Mesenchymal stem cell (in vitro differentiated cells and primary cell): ENCODE measurements around the gene IFI30.

ENCODE experiments used
- DNase-seq: peaks from one replicate; pipeline ENCODE4 v3.0.0-alpha.2; 2013
- H2AFZ ChIP-seq: one replicate; pipeline ENCODE4 v1.6.1; 2013; ENCODE audit warnings: low read depth, mild to moderate bottlenecking, control low read depth, inconsistent platforms, low read length, moderate library complexity
- H2AK5ac ChIP-seq: 2 replicates; pipeline ENCODE4 v1.6.1; 2013; ENCODE audit warnings: low read length, moderate library complexity, mild to moderate bottlenecking, inconsistent platforms; ENCODE audit not compliant: severe bottlenecking
- H2BK120ac ChIP-seq: one replicate; pipeline ENCODE4 v1.6.1; 2013; ENCODE audit warnings: low read depth, mild to moderate bottlenecking, inconsistent platforms, low read length, moderate library complexity
- H2BK12ac ChIP-seq, 2 experiments: one replicate each; pipeline ENCODE4 v1.6.1; 2013; ENCODE audit warnings: inconsistent platforms in 2 of 2, low read length in 2 of 2, mild to moderate bottlenecking in 2 of 2, moderate library complexity in 2 of 2, control low read depth in 1 of 2
- H2BK15ac ChIP-seq: one replicate; pipeline ENCODE4 v1.6.1; 2013; ENCODE audit warnings: mild to moderate bottlenecking, low read depth, inconsistent platforms; ENCODE audit not compliant: poor library complexity, severe bottlenecking
- H2BK5ac ChIP-seq: 2 replicates; pipeline ENCODE4 v1.6.1; 2013; ENCODE audit warnings: low read depth, mild to moderate bottlenecking, low read length, control low read depth, inconsistent platforms; ENCODE audit not compliant: poor library complexity, severe bottlenecking
- H3K14ac ChIP-seq, 2 experiments: one replicate each; pipeline ENCODE4 v1.6.1; 2013; ENCODE audit warnings: inconsistent platforms in 2 of 2, low read length in 2 of 2, control low read depth in 1 of 2, mild to moderate bottlenecking in 1 of 2, moderate library complexity in 1 of 2
- H3K18ac ChIP-seq, 2 experiments: one replicate each; pipeline ENCODE4 v1.6.1; 2013; ENCODE audit warnings: inconsistent platforms in 2 of 2, low read length in 2 of 2, control low read depth in 1 of 2, low read depth in 1 of 2, mild to moderate bottlenecking in 1 of 2
- H3K23ac ChIP-seq, 2 experiments: one replicate each; pipeline ENCODE4 v1.6.1; 2013; ENCODE audit warnings: inconsistent platforms in 2 of 2, low read length in 2 of 2, mild to moderate bottlenecking in 2 of 2, moderate library complexity in 2 of 2, control low read depth in 1 of 2
- H3K27ac ChIP-seq: 2 replicates; pipeline ENCODE4 v1.5.1; 2013; ENCODE audit warnings: mild to moderate bottlenecking, moderate library complexity, low read length, control low read depth, inconsistent platforms; ENCODE audit not compliant: poor library complexity, severe bottlenecking
- H3K27me3 ChIP-seq, 2 experiments: 2 replicates each; pipeline versions ENCODE4 v1.6.1 to v1.7.0; 2013; ENCODE audit warnings: low read length in 2 of 2, mild to moderate bottlenecking in 2 of 2, moderate library complexity in 2 of 2, control low read depth in 1 of 2, inconsistent platforms in 1 of 2; ENCODE audit not compliant: control insufficient read depth in 1 of 2, insufficient read depth in 1 of 2
- H3K36me3 ChIP-seq, 2 experiments: 2 replicates each; pipeline versions ENCODE4 v1.6.1 to v1.7.0; 2013; ENCODE audit warnings: low read length in 2 of 2, control low read depth in 1 of 2, inconsistent platforms in 1 of 2, low read depth in 1 of 2, mild to moderate bottlenecking in 1 of 2; ENCODE audit not compliant: insufficient read depth in 2 of 2, control insufficient read depth in 1 of 2
- H3K4ac ChIP-seq, 2 experiments: one replicate each; pipeline ENCODE4 v1.6.1; 2013; ENCODE audit warnings: inconsistent platforms in 2 of 2, low read length in 2 of 2, mild to moderate bottlenecking in 2 of 2, moderate library complexity in 2 of 2, control low read depth in 1 of 2, low read depth in 1 of 2
- H3K4me1 ChIP-seq: 2 replicates; pipeline ENCODE4 v1.6.1; 2013; ENCODE audit warnings: low read depth, low read length, control low read depth; ENCODE audit not compliant: control insufficient read depth, insufficient read depth
- H3K4me2 ChIP-seq: 2 replicates; pipeline ENCODE4 v1.6.1; 2013; ENCODE audit warnings: low read length, mild to moderate bottlenecking, inconsistent platforms; ENCODE audit not compliant: poor library complexity, severe bottlenecking
- H3K4me3 ChIP-seq, 2 experiments: 2 replicates each; pipeline versions ENCODE4 v1.5.1 to v1.7.0; 2013; ENCODE audit warnings: low read length in 2 of 2, mild to moderate bottlenecking in 2 of 2, control low read depth in 1 of 2, low read depth in 1 of 2; ENCODE audit not compliant: insufficient read depth in 1 of 2
- H3K79me1 ChIP-seq: replicated peaks from 2 replicates; pipeline ENCODE4 v1.6.1; 2013; ENCODE audit warnings: mild to moderate bottlenecking, control low read depth, low read length, inconsistent platforms; ENCODE audit not compliant: poor library complexity, severe bottlenecking
- H3K9ac ChIP-seq: 2 replicates; pipeline ENCODE4 v1.7.0; 2013; ENCODE audit warnings: mild to moderate bottlenecking, low read length, moderate library complexity
- H3K9me3 ChIP-seq: 2 replicates; pipeline ENCODE4 v1.7.0; 2013; ENCODE audit warnings: mild to moderate bottlenecking, low read length; ENCODE audit not compliant: control insufficient read depth
- H4K8ac ChIP-seq: one replicate; pipeline ENCODE4 v1.6.1; 2013; ENCODE audit warnings: inconsistent platforms, mild to moderate bottlenecking, low read length, moderate library complexity
- H4K91ac ChIP-seq: one replicate; pipeline ENCODE4 v1.6.1; 2013; ENCODE audit warnings: mild to moderate bottlenecking, low read length, inconsistent platforms
- WGBS: methylation state at CpG from one replicate; pipeline ENCODE4 v1.1.7; 2013; ENCODE audit warnings: mixed read lengths; 5-methylcytosine and 5-hydroxymethylcytosine counted together

IFI30 gene

GRCh38 chr19:18152817-18153555 is 20.6 kb upstream of the IFI30 start, which contains the start of gene PIK3R2:
TSS of gene PIK3R2 (plus strand) at chr19:18153163. CDS start at chr19:18155880, 2,717 bp downstream.
- peak within 1 kb of the TSS; percentile 69 to 94 for H3K4ac ChIP-seq
- no peaks in the 10 kb centered on the region for H3K27me3 ChIP-seq
- peaks cover 3% of the 10 kb centered on the region for H3K79me1 ChIP-seq
- H2BK15ac ChIP-seq: peak within 1 kb of the TSS; percentile 49
- H2BK5ac ChIP-seq: peak within 1 kb of the TSS; percentile 63
- H2AFZ ChIP-seq: peak within 1 kb of the TSS; percentile 80
- H3K36me3 ChIP-seq: peaks cover 9 to 44% of the 10 kb centered on the region in 2 experiments
- DNase-seq: peak; percentile 98
- peaks cover 37% of the 10 kb centered on the region for H3K4me1 ChIP-seq
- H3K27ac ChIP-seq: peak within 1 kb of the TSS; percentile 97
- H2BK12ac ChIP-seq: peak within 1 kb of the TSS in 1 of 2 experiments; percentile 43
- peak within 1 kb of the TSS in 1 of 2 experiments; percentile 98 for H3K14ac ChIP-seq
- H3K4me3 ChIP-seq: peak within 1 kb of the TSS; percentile 87 to 89
- H4K8ac ChIP-seq: peak within 1 kb of the TSS; percentile 82
- WGBS: under 1% methylated on average over 75 of the region's 86 CpGs
- H2BK120ac ChIP-seq: peak within 1 kb of the TSS; percentile 80
- no peak within 1 kb of the TSS for H2AK5ac ChIP-seq
- peak within 1 kb of the TSS; percentile 70 for H4K91ac ChIP-seq
- peak within 1 kb of the TSS; percentile 91 to 92 for H3K18ac ChIP-seq
- peak within 1 kb of the TSS; percentile 94 for H3K9ac ChIP-seq
- no peaks in the 10 kb centered on the region for H3K9me3 ChIP-seq
- peak within 1 kb of the TSS in 1 of 2 experiments; percentile 97 for H3K23ac ChIP-seq
- peak within 1 kb of the TSS; percentile 88 for H3K4me2 ChIP-seq

GRCh38 chr19:18153556-18154134 is 20.0 kb upstream of the IFI30 start:
- Histone ChIP-seq H3K27me3 (no peaks in the 10 kb centered on the region), H3K4me2 (peak overlapping the region; percentile 88), H3K36me3 (peaks cover 9 to 44% of the 10 kb centered on the region in 2 experiments), H3K18ac (peak overlapping the region; percentile 91 to 92), H2BK5ac (peak overlapping the region; percentile 63), H2BK15ac (no peak overlapping the region), H4K8ac (peak overlapping the region; percentile 64), H3K27ac (peak overlapping the region; percentile 53), H2BK120ac (peak overlapping the region; percentile 80), H4K91ac (peak overlapping the region; percentile 70), H3K79me1 (peaks cover 3% of the 10 kb centered on the region), H3K4me3 (peak overlapping the region; percentile 87 to 89), H3K14ac (peak overlapping the region in 1 of 2 experiments; percentile 98), H2AFZ (peak overlapping the region; percentile 29), H3K4ac (peak overlapping the region; percentile 69 to 94), H3K9ac (peak overlapping the region; percentile 94), H3K9me3 (no peaks in the 10 kb centered on the region), H2AK5ac (no peak overlapping the region), H3K23ac (peak overlapping the region in 1 of 2 experiments; percentile 97), H2BK12ac (peak overlapping the region in 1 of 2 experiments; percentile 43), H3K4me1 (peaks cover 37% of the 10 kb centered on the region)
- no peak for DNase-seq
- WGBS: 2% methylated on average over 38 of the region's 38 CpGs

GRCh38 chr19:18155095-18156087 is 18.2 kb upstream of the IFI30 start:
- H3K4ac ChIP-seq: peak overlapping the region in 1 of 2 experiments; percentile 28

More at GRCh38 chr19:18155095-18156087, 18.2 kb upstream of the IFI30 start:
- no peak overlapping the region for H2BK120ac ChIP-seq
- peak overlapping the region; percentile 1 for H4K91ac ChIP-seq
- peak overlapping the region; percentile 76 for H2BK15ac ChIP-seq
- H2AK5ac ChIP-seq: no peak overlapping the region
- no peak overlapping the region for H3K9ac ChIP-seq
- H3K4me1 ChIP-seq: peaks cover 37% of the 10 kb centered on the region
- peak overlapping the region in 1 of 2 experiments; percentile 81 for H2BK12ac ChIP-seq
- no peak overlapping the region for H3K27ac ChIP-seq
- no peak for DNase-seq
- no peak overlapping the region for H3K23ac ChIP-seq
- no peak overlapping the region for H3K14ac ChIP-seq
- peak overlapping the region in 1 of 2 experiments; percentile 11 for H3K18ac ChIP-seq
- H4K8ac ChIP-seq: no peak overlapping the region
- no peak overlapping the region for H3K4me2 ChIP-seq
- no peak overlapping the region for H2BK5ac ChIP-seq
- no peaks in the 10 kb centered on the region for H3K9me3 ChIP-seq
- no peaks in the 10 kb centered on the region for H3K27me3 ChIP-seq
- peaks cover 7% of the 10 kb centered on the region for H3K79me1 ChIP-seq
- WGBS: 97% methylated on average over 43 of the region's 43 CpGs
- peaks cover 16 to 34% of the 10 kb centered on the region in 2 experiments for H3K36me3 ChIP-seq
- H2AFZ ChIP-seq: no peak overlapping the region
- no peak overlapping the region for H3K4me3 ChIP-seq
